CD4-positive, alpha-beta T cell treated with Interferon gamma for 1 hour (primary cell): ENCODE measurements around the gene ADAMTS7.

Experiments used
- DNase-seq: peaks from one replicate; pipeline ENCODE4 v3.0.0-alpha.2; 2020

The ADAMTS7 gene

GRCh38 chr15:78717956-78718656, 93.2 kb downstream of the ADAMTS7 start:
- DNase-seq = no peak

GRCh38 chr15:78716651-78717050, 94.6 kb downstream of the ADAMTS7 start:
- DNase-seq = no peak

GRCh38 chr15:78715930-78716329, 95.3 kb downstream of the ADAMTS7 start:
- no peak for DNase-seq

- DNase-seq = no peak
Measured at GRCh38 chr15:78715434-78715833, 95.8 kb downstream of the ADAMTS7 start.

- DNase-seq = no peak
Measured at GRCh38 chr15:78714890-78715289, 96.4 kb downstream of the ADAMTS7 start.

- no peak for DNase-seq
Measured at GRCh38 chr15:78712797-78713515, 98.3 kb downstream of the ADAMTS7 start.

GRCh38 chr15:78711638-78712037, 99.6 kb downstream of the ADAMTS7 start:
- no peak for DNase-seq

- peak; percentile 53 for DNase-seq
Measured at GRCh38 chr15:78709263-78709882, 101.9 kb downstream of the ADAMTS7 start.
